Transverse colon (tissue), 3 donors: ENCODE results near the gene ARPC5L.

Experiments used
- CTCF ChIP-seq, 5 experiments: fragments of 200-600 bp in 3 of 5; fragments of 450-650 bp in 2 of 5; sonication (generic) in 3 of 5; IDR thresholded peaks; 1 replicate in 2 of 5; 2 replicates in 3 of 5; pipeline ENCODE4 v1.5.1; 2016 to 2017; ENCODE audit warnings: antibody characterized with exemption in 5 of 5, inconsistent platforms in 3 of 5, mild to moderate bottlenecking in 2 of 5, moderate library complexity in 1 of 5
- POLR2A ChIP-seq: fragments of 450-650 bp; IDR thresholded peaks from one replicate; pipeline ENCODE4 v1.6.1; 2016; ENCODE audit warnings: antibody characterized with exemption, mild to moderate bottlenecking, moderate library complexity

GRCh38 chr9:124813501-124814163, 48.3 kb upstream of the ARPC5L start:
- no peak for TF ChIP-seq CTCF (IDR thresholded peaks at IDR 0.05)
- no peak for TF ChIP-seq POLR2A
